Esophagus muscularis mucosa (tissue), 4 donors: Measurements from ENCODE around the gene ARHGEF7.

Source experiments
- EP300 ChIP-seq: sonication (generic); formaldehyde crosslinking; IDR thresholded peaks from one replicate; pipeline ENCODE4 v1.6.1; 2017; ENCODE audit warnings: antibody characterized with exemption
- POLR2A ChIP-seq: fragments of 450-650 bp; IDR thresholded peaks from one replicate; pipeline ENCODE4 v1.6.1; 2017; ENCODE audit warnings: antibody characterized with exemption, moderate library complexity, mild to moderate bottlenecking, low read depth
- POLR2AphosphoS5 ChIP-seq, 2 donors: sonication (generic); formaldehyde crosslinking; IDR thresholded peaks; one replicate each; pipeline ENCODE4 v1.6.1; 2017; ENCODE audit warnings: antibody characterized with exemption in 2 of 2
- TF ChIP-seq, protein P1 (sequence below), 3 experiments: fragments of 200-600 bp in 2 of 3; fragments of 450-650 bp in 1 of 3; sonication (generic) in 2 of 3; IDR thresholded peaks; one replicate each; pipeline ENCODE4 v1.5.1; 2017 to 2019; ENCODE audit warnings: antibody characterized with exemption in 3 of 3, mild to moderate bottlenecking in 2 of 3, moderate library complexity in 1 of 3

DNA sequence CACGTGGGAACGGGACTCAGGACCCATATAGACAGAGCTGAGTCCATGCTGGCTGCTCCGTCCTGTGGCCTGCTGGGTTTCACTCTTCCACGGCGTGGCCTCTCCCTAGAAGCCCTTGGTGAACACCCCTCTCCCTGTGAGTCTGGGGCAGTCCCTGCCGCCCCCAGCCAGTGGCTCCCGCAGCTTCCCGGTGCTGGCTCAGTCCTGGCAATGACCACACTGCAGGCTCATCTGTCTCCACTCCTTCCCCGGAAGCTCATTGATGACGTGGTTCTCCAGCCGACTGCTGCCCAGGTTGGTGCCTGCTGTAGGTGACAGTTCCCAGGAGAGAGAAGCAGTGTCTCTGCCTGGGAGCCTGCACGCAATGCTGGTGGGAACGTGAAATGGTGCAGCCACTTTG lies 203.3 kb downstream of the ARHGEF7 start:
- TF ChIP-seq EP300, result no peak
- TF ChIP-seq, protein P1, sequence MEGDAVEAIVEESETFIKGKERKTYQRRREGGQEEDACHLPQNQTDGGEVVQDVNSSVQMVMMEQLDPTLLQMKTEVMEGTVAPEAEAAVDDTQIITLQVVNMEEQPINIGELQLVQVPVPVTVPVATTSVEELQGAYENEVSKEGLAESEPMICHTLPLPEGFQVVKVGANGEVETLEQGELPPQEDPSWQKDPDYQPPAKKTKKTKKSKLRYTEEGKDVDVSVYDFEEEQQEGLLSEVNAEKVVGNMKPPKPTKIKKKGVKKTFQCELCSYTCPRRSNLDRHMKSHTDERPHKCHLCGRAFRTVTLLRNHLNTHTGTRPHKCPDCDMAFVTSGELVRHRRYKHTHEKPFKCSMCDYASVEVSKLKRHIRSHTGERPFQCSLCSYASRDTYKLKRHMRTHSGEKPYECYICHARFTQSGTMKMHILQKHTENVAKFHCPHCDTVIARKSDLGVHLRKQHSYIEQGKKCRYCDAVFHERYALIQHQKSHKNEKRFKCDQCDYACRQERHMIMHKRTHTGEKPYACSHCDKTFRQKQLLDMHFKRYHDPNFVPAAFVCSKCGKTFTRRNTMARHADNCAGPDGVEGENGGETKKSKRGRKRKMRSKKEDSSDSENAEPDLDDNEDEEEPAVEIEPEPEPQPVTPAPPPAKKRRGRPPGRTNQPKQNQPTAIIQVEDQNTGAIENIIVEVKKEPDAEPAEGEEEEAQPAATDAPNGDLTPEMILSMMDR (IDR thresholded peaks at IDR 0.05), result no peak
- no peak for TF ChIP-seq POLR2AphosphoS5 (IDR thresholded peaks at IDR 0.05)
- no peak for TF ChIP-seq POLR2A
